ENCODE data around the gene IKZF3.

IKZF3 gene

GRCh38 chr17:39782481-39782880, 81.6 kb downstream of the IKZF3 start:
- CTCF ChIA-PET: interaction anchor here (1.1 kb wide), 1 partner anchor 200 kb away, joined by 3 read pairs; no protein-coding TSS in a partner anchor
- TF ChIP-seq PBX3 (CRISPR knock-in tag; IDR thresholded peaks at IDR 0.05): no peak
- TF ChIP-seq ZNF239 (tag by site-specific recombination; IDR thresholded peaks at IDR 0.05): no peak
- no peak for TF ChIP-seq SCRT2 (tag by site-specific recombination; IDR thresholded peaks at IDR 0.05)
- TF ChIP-seq GFI1B (tag by site-specific recombination; IDR thresholded peaks at IDR 0.05): no peak
- no peak for TF ChIP-seq KLF9 (tag by site-specific recombination; IDR thresholded peaks at IDR 0.05; ENCODE audit: low read depth)
- no peak for TF ChIP-seq ZFP37 (tag by site-specific recombination; IDR thresholded peaks at IDR 0.05)
- no peak for TF ChIP-seq FEZF1 (tag by site-specific recombination; IDR thresholded peaks at IDR 0.05)
- TF ChIP-seq ZNF704 (tag by site-specific recombination; IDR thresholded peaks at IDR 0.05): no peak
- no peak for TF ChIP-seq ZNF280D (tag by site-specific recombination; IDR thresholded peaks at IDR 0.05)
- Histone ChIP-seq H3K36me3 (ENCODE audit: control insufficient read depth in 2 of 2, insufficient read depth in 1 of 2, low read length in 2 of 2) (no peaks in the 10 kb centered on the region), H3K4me1 (ENCODE audit: control insufficient read depth, insufficient read depth, low read length) (peaks cover 14% of the 10 kb centered on the region), H3K27ac (ENCODE audit: extremely low read depth, low read depth, low read length) (0 out of 2 replicates have a peak overlapping the region, but pooled peaks have one; percentile 5), H3K9me3 (ENCODE audit: control insufficient read depth, insufficient read depth, low read depth, low read length) (no peaks in the 10 kb centered on the region), H3K4me3 (ENCODE audit: low read depth, low read length) (no peak overlapping the region)
- POLR2A ChIA-PET: no interaction called here

GRCh38 chr17:39781861-39782213, 82.3 kb downstream of the IKZF3 start:
- ChIA-PET POLR2A (no interaction called here), CTCF (interaction anchor here (1.1 kb wide), 1 partner anchor 200 kb away, joined by 3 read pairs; no protein-coding TSS in a partner anchor)
- H3K27ac ChIP-seq (ENCODE audit: extremely low read depth, low read depth, low read length): 0 out of 2 replicates have a peak overlapping the region, but pooled peaks have one; percentile 5
- TF ChIP-seq SCRT2 (tag by site-specific recombination; IDR thresholded peaks at IDR 0.05) (0 out of 2 replicates have a peak, but pooled peaks have one; percentile 27), ZNF174 (tag by site-specific recombination; IDR thresholded peaks at IDR 0.05) (no peak), AEBP2 (tag by site-specific recombination; IDR thresholded peaks at IDR 0.05; ENCODE audit: borderline replicate concordance) (no peak)
- no peaks in the 10 kb centered on the region for H3K36me3 ChIP-seq (ENCODE audit: control insufficient read depth in 2 of 2, insufficient read depth in 1 of 2, low read length in 2 of 2)
- no peak overlapping the region for H3K4me3 ChIP-seq (ENCODE audit: low read depth, low read length)
- no peaks in the 10 kb centered on the region for H3K9me3 ChIP-seq (ENCODE audit: control insufficient read depth, insufficient read depth, low read depth, low read length)
- peaks cover 7% of the 10 kb centered on the region for H3K4me1 ChIP-seq (ENCODE audit: control insufficient read depth, insufficient read depth, low read length)

- no peak overlapping the region for H3K27ac ChIP-seq (ENCODE audit: extremely low read depth, low read depth, low read length)
- CTCF ChIA-PET: interaction anchor here (0.7 to 1.5 kb wide), 5 partner anchors 11 to 201 kb away, joined by 3 to 4 read pairs (median 3); no protein-coding TSS in a partner anchor
- H3K4me3 ChIP-seq (ENCODE audit: low read depth, low read length): no peak overlapping the region
- H3K36me3 ChIP-seq (ENCODE audit: control insufficient read depth in 2 of 2, insufficient read depth in 1 of 2, low read length in 2 of 2): no peaks in the 10 kb centered on the region
- POLR2A ChIA-PET: no interaction called here
- no peaks in the 10 kb centered on the region for H3K9me3 ChIP-seq (ENCODE audit: control insufficient read depth, insufficient read depth, low read depth, low read length)
- peaks cover 4% of the 10 kb centered on the region for H3K4me1 ChIP-seq (ENCODE audit: control insufficient read depth, insufficient read depth, low read length)
- no peak for TF ChIP-seq ZEB2 (tag by site-specific recombination; IDR thresholded peaks at IDR 0.05)
- no peak for TF ChIP-seq ZNF174 (tag by site-specific recombination; IDR thresholded peaks at IDR 0.05)
- TF ChIP-seq ZNF354C (tag by site-specific recombination; IDR thresholded peaks at IDR 0.05; ENCODE audit: borderline replicate concordance, low read depth): no peak
- TF ChIP-seq MZF1 (tag by site-specific recombination; IDR thresholded peaks at IDR 0.05; ENCODE audit: borderline replicate concordance): no peak
- no peak for TF ChIP-seq ZBTB20 (tag by site-specific recombination; IDR thresholded peaks at IDR 0.05)
- TF ChIP-seq BCL11B (tag by site-specific recombination; IDR thresholded peaks at IDR 0.05; ENCODE audit: low read depth): no peak
- TF ChIP-seq TCF7L2 (IDR thresholded peaks at IDR 0.05; ENCODE audit: borderline replicate concordance, low read depth, low read length): no peak
Measured at GRCh38 chr17:39781031-39781860, 82.9 kb downstream of the IKZF3 start.
